Natural killer cell (primary cell): ENCODE measurements around the gene ANGPTL4. TPM values are rescaled to one million over a fixed set of nuclear protein-coding genes. Genes with fewer than 3 reads are reported as not detected.

Experiments
- ATAC-seq, 3 donors: fragments of 150-1000 bp in 2 of 3; fragments of 200-7000 bp in 1 of 3; cut with Tn5 transposase; 1 replicate in 1 of 3; 2 replicates in 2 of 3; pipeline ENCODE4 v1.10.0; 2021; ENCODE audit warnings: mild to moderate bottlenecking in 2 of 3, moderate library complexity in 2 of 3
- DNase-seq, 2 donors: peaks; one replicate each; pipeline versions ENCODE4 v3.0.0 to v3.0.0-alpha.2; 2013 to 2021; ENCODE audit warnings: mixed read lengths in 1 of 2
- H3K27ac ChIP-seq: one replicate; pipeline ENCODE4 v1.5.1; 2013; ENCODE audit warnings: mild to moderate bottlenecking, low read length
- H3K27me3 ChIP-seq: one replicate; pipeline ENCODE4 v1.6.1; 2013; ENCODE audit warnings: low read length; ENCODE audit not compliant: control insufficient read depth, insufficient read depth
- H3K36me3 ChIP-seq: one replicate; pipeline ENCODE4 v1.6.1; 2013; ENCODE audit warnings: low read length; ENCODE audit not compliant: control insufficient read depth, insufficient read depth
- H3K4me1 ChIP-seq: one replicate; pipeline ENCODE4 v1.6.1; 2013; ENCODE audit warnings: low read length; ENCODE audit not compliant: control insufficient read depth, insufficient read depth
- H3K4me3 ChIP-seq: one replicate; pipeline ENCODE4 v1.5.1; 2013; ENCODE audit warnings: low read length
- H3K9me3 ChIP-seq: one replicate; pipeline ENCODE4 v1.6.1; 2013; ENCODE audit warnings: low read length; ENCODE audit not compliant: control insufficient read depth, insufficient read depth
- H3K27ac Mint-ChIP-seq, 2 donors: one replicate each; pipeline ENCODE4 v1.8.0; 2022; ENCODE audit warnings: mild to moderate bottlenecking in 2 of 2, mixed read lengths in 2 of 2, moderate library complexity in 1 of 2
- H3K27me3 Mint-ChIP-seq, 2 donors: one replicate each; pipeline ENCODE4 v1.8.0; 2022; ENCODE audit warnings: low read depth in 2 of 2, mixed read lengths in 2 of 2
- H3K36me3 Mint-ChIP-seq: one replicate; pipeline ENCODE4 v1.8.0; 2022; ENCODE audit warnings: mixed read lengths
- H3K4me1 Mint-ChIP-seq, 2 donors: one replicate each; pipeline ENCODE4 v1.8.0; 2022; ENCODE audit warnings: mixed read lengths in 2 of 2
- H3K4me3 Mint-ChIP-seq: one replicate; pipeline ENCODE4 v1.8.0; 2022; ENCODE audit warnings: mild to moderate bottlenecking, moderate library complexity, mixed read lengths
- H3K9me3 Mint-ChIP-seq, 2 donors: one replicate each; pipeline ENCODE4 v1.8.0; 2022; ENCODE audit warnings: mixed read lengths in 2 of 2
- CTCF ChIP-seq: fragments of 200-600 bp; IDR thresholded peaks from one replicate; pipeline ENCODE4 v1.8.0; 2022; ENCODE audit warnings: antibody characterized with exemption
- WGBS: methylation state at CpG from one replicate; pipeline ENCODE4 v1.1.7; 2013; ENCODE audit warnings: missing lambda C conversion rate; ENCODE audit not compliant: insufficient coverage; 5-methylcytosine and 5-hydroxymethylcytosine counted together
- intact Hi-C: fragments of 100-400 bp; cut with micrococcal nuclease; formaldehyde crosslinking; loops from one replicate; pipeline ENCODE4 v1.14.2; 2022
- total RNA-seq, 4 donors: library from RNA; stranded (reverse); fragments of 120-200 nt in 1 of 4; gene quantifications; one replicate each; pipeline versions ENCODE4 v1.2.3 to v1.2.4, GENCODE V29; 2013 to 2022

ANGPTL4 gene
- total RNA-seq, 3 donors from 2014 or later (not counting 1 experiment from before 2014, with no cell fraction given), result not detected

- Histone ChIP-seq H3K27me3 (peaks cover 6% of the 10 kb centered on the region), H3K4me3 (no peak overlapping the region), H3K27ac (no peak overlapping the region), H3K4me1 (peaks cover 14% of the 10 kb centered on the region), H3K9me3 (no peaks in the 10 kb centered on the region), H3K36me3 (no peaks in the 10 kb centered on the region)
- H3K27me3 Mint-ChIP-seq, result peaks cover 0 to 3% of the 10 kb centered on the region in 2 donors
- intact Hi-C loops, result no loop called here
- H3K4me3 Mint-ChIP-seq, result peak overlapping the region; percentile 55
- peak in 1 of 2 donors; percentile 44 for DNase-seq
- no peaks in the 10 kb centered on the region for H3K9me3 Mint-ChIP-seq
- peak; percentile 49 to 76 (median 63) for ATAC-seq
- peaks cover 0 to 4% of the 10 kb centered on the region in 2 donors for H3K4me1 Mint-ChIP-seq
- no peak overlapping the region for H3K27ac Mint-ChIP-seq
- WGBS, result 5% methylated on average over 117 of the region's 117 CpGs
- no peak for TF ChIP-seq CTCF
- H3K36me3 Mint-ChIP-seq, result no peaks in the 10 kb centered on the region
These were observed 29.3 kb upstream of the ANGPTL4 start for GRCh38 chr19:8334458-8335342.

GRCh38 chr19:8335343-8336071 lies 28.4 kb upstream of the ANGPTL4 start:
- H3K4me1 Mint-ChIP-seq, result peaks cover 2 to 7% of the 10 kb centered on the region in 2 donors
- no peaks in the 10 kb centered on the region for H3K36me3 Mint-ChIP-seq
- TF ChIP-seq CTCF, result no peak
- H3K36me3 ChIP-seq, result no peaks in the 10 kb centered on the region
- WGBS, result 4% methylated on average over 79 of the region's 79 CpGs
- intact Hi-C loops, result no loop called here
- H3K9me3 Mint-ChIP-seq, result no peaks in the 10 kb centered on the region
- H3K27ac Mint-ChIP-seq, result peak overlapping the region in 1 of 2 donors; percentile 38
- H3K4me3 Mint-ChIP-seq, result peak overlapping the region; percentile 68
- peaks cover 0 to 3% of the 10 kb centered on the region in 2 donors for H3K27me3 Mint-ChIP-seq
- no peaks in the 10 kb centered on the region for H3K9me3 ChIP-seq
- ATAC-seq, result peak; percentile 66 to 74 (median 69)
- no peak overlapping the region for H3K27ac ChIP-seq
- H3K4me3 ChIP-seq, result no peak overlapping the region
- peaks cover 6% of the 10 kb centered on the region for H3K27me3 ChIP-seq
- peak in 1 of 2 donors; percentile 40 for DNase-seq
- H3K4me1 ChIP-seq, result peaks cover 14% of the 10 kb centered on the region

GRCh38 chr19:8336072-8336569 lies 27.8 kb upstream of the ANGPTL4 start:
- Mint-ChIP-seq H3K27ac (peak overlapping the region in 1 of 2 donors; percentile 38), H3K4me1 (peaks cover 6 to 11% of the 10 kb centered on the region in 2 donors), H3K36me3 (no peaks in the 10 kb centered on the region), H3K4me3 (peak overlapping the region; percentile 68), H3K9me3 (no peaks in the 10 kb centered on the region), H3K27me3 (peaks cover 0 to 3% of the 10 kb centered on the region in 2 donors)
- Histone ChIP-seq H3K9me3 (no peaks in the 10 kb centered on the region), H3K27me3 (peaks cover 6% of the 10 kb centered on the region), H3K36me3 (no peaks in the 10 kb centered on the region), H3K4me3 (no peak overlapping the region), H3K27ac (no peak overlapping the region), H3K4me1 (peaks cover 14% of the 10 kb centered on the region)
- no peak for TF ChIP-seq CTCF
- DNase-seq, result no peak
- 41% methylated on average over 25 of the region's 27 CpGs for WGBS
- intact Hi-C loops, result no loop called here
- ATAC-seq, result peak in 2 of 3 donors; percentile 10 to 15
